ENCODE results near the gene WNK2.

DNA sequence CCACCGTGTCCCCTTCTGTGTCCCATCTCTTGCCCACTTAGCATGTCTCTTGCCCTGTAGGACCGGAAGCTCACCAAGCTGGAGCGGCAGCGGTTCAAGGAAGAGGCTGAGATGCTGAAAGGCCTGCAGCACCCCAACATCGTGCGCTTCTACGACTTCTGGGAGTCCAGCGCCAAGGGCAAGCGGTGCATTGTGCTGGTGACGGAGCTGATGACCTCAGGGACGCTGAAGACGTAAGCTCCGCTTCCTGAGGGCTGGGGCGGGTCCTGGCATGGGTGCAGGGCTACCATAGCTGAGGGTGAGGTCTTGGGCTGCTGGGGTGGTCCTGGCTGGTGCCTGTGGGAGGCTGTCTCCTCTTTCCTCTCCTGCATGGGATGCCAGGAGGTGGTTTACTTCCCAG lies 45.7 kb downstream of the WNK2 start:
- TF ChIP-seq POLR2A (IDR thresholded peaks at IDR 0.05; ENCODE audit: low read length): no peak
- no peak for TF ChIP-seq GATA1 (IDR thresholded peaks at IDR 0.05; ENCODE audit: low read depth, low read length)
